HPDE6-E6E7 (cell line): ENCODE measurements around the gene TMEM202.
"Not testable (repeated sequence)": the region's sequence is repeated elsewhere in the genome, so short reads cannot be mapped to it uniquely, and the experiment has no call there.

Experiments
- DNase-seq: peaks from one replicate; pipeline ENCODE4 v3.0.0; 2011; ENCODE audit warnings: missing footprints; ENCODE audit errors: extremely low spot score

The TMEM202 gene

GRCh38 chr15:72402726-72403125, 4.6 kb downstream of the TMEM202 start:
- DNase-seq, result no peak

- DNase-seq, result no peak
Measured at GRCh38 chr15:72404356-72404755, 6.3 kb downstream of the TMEM202 start.

GRCh38 chr15:72404841-72405240, 6.7 kb downstream of the TMEM202 start:
- DNase-seq, result no peak

GRCh38 chr15:72406936-72407335, 8.8 kb downstream of the TMEM202 start:
- no peak for DNase-seq

GRCh38 chr15:72411111-72411510, 13.0 kb downstream of the TMEM202 start:
- DNase-seq, result no peak

- no peak for DNase-seq
Measured at GRCh38 chr15:72411544-72411943, 13.4 kb downstream of the TMEM202 start.

- not testable (repeated sequence) for DNase-seq
Measured at GRCh38 chr15:72413337-72413736, 15.2 kb downstream of the TMEM202 start.

GRCh38 chr15:72415304-72415703, 17.2 kb downstream of the TMEM202 start:
- DNase-seq, result no peak

- DNase-seq, result not testable (repeated sequence)
Measured at GRCh38 chr15:72419768-72420167, 21.7 kb downstream of the TMEM202 start.

GRCh38 chr15:72420576-72420975, 22.5 kb downstream of the TMEM202 start:
- no peak for DNase-seq

GRCh38 chr15:72421484-72421883, 23.4 kb downstream of the TMEM202 start:
- no peak for DNase-seq

- no peak for DNase-seq
Measured at GRCh38 chr15:72423256-72423655, 25.2 kb downstream of the TMEM202 start.

GRCh38 chr15:72426753-72427152, 28.6 kb downstream of the TMEM202 start:
- no peak for DNase-seq

GRCh38 chr15:72437650-72438316, 39.7 kb downstream of the TMEM202 start:
- no peak for DNase-seq

GRCh38 chr15:72442848-72443247, 44.7 kb downstream of the TMEM202 start:
- not testable (repeated sequence) for DNase-seq

- no peak for DNase-seq
Measured at GRCh38 chr15:72445426-72445825, 47.3 kb downstream of the TMEM202 start.

GRCh38 chr15:72450805-72451204, 52.7 kb downstream of the TMEM202 start:
- no peak for DNase-seq

GRCh38 chr15:72451224-72451623, 53.1 kb downstream of the TMEM202 start:
- DNase-seq, result no peak

GRCh38 chr15:72456684-72457083, 58.6 kb downstream of the TMEM202 start:
- no peak for DNase-seq
